Testis (tissue), 2 donors: ENCODE data around the gene RYR3.

Experiments used
- POLR2A ChIP-seq: fragments of 450-650 bp; IDR thresholded peaks from one replicate; pipeline ENCODE4 v1.6.1; 2017; ENCODE audit warnings: antibody characterized with exemption, mild to moderate bottlenecking, moderate library complexity
- TF ChIP-seq, protein P1 (sequence below), 3 experiments: fragments of 450-650 bp in 2 of 3; fragments of 200-600 bp in 1 of 3; sonication (generic) in 1 of 3; IDR thresholded peaks; one replicate each; pipeline ENCODE4 v1.5.1; 2016 to 2019; ENCODE audit warnings: antibody characterized with exemption in 3 of 3, mild to moderate bottlenecking in 2 of 3, moderate library complexity in 1 of 3

DNA sequence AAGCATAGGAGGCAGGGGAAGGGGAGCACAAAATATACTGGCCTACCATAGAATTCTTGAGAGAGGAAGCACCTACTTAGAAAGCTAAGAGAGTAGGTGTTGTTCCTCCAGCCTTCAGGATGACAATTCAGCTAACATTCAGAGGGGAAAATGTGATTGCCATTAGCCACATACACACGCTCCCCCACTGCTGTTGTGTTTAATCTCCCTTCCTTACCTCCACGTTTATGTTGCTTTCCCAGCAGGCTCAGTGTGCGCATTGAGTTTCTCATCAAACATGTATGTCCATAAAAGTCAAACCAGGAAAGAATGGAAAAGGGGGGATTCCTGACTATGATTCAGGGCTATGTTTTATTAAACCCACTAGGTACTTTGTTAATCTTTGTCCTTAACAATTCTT lies 512.4 kb downstream of the RYR3 start:
- TF ChIP-seq, protein P1, sequence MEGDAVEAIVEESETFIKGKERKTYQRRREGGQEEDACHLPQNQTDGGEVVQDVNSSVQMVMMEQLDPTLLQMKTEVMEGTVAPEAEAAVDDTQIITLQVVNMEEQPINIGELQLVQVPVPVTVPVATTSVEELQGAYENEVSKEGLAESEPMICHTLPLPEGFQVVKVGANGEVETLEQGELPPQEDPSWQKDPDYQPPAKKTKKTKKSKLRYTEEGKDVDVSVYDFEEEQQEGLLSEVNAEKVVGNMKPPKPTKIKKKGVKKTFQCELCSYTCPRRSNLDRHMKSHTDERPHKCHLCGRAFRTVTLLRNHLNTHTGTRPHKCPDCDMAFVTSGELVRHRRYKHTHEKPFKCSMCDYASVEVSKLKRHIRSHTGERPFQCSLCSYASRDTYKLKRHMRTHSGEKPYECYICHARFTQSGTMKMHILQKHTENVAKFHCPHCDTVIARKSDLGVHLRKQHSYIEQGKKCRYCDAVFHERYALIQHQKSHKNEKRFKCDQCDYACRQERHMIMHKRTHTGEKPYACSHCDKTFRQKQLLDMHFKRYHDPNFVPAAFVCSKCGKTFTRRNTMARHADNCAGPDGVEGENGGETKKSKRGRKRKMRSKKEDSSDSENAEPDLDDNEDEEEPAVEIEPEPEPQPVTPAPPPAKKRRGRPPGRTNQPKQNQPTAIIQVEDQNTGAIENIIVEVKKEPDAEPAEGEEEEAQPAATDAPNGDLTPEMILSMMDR (IDR thresholded peaks at IDR 0.05): no peak
- TF ChIP-seq POLR2A: no peak
